Prostate gland (tissue), 2 donors: ENCODE measurements around the gene ZNF511. TPM values are rescaled to one million over a fixed set of nuclear protein-coding genes. Genes with fewer than 3 reads are reported as not detected.

Source experiments
- DNase-seq: peaks from one replicate; pipeline ENCODE4 v3.0.0-alpha.2; 2019; ENCODE audit warnings: low spot score
- H3K27ac ChIP-seq, 2 donors: fragments of 200-600 bp; sonication (generic); 2 replicates each; pipeline ENCODE4 v1.5.1; 2017 to 2019
- H3K27me3 ChIP-seq: fragments of 200-600 bp; sonication (generic); replicated peaks from 2 replicates; pipeline ENCODE4 v1.5.1; 2019; ENCODE audit not compliant: insufficient read depth
- H3K36me3 ChIP-seq, 2 donors: fragments of 200-600 bp; sonication (generic); 1 replicate in 1 of 2; 2 replicates in 1 of 2; pipeline versions ENCODE4 v1.5.1 to v1.8.1; 2017 to 2019
- H3K4me1 ChIP-seq: fragments of 200-600 bp; sonication (generic); replicated peaks from 2 replicates; pipeline ENCODE4 v1.5.1; 2019
- H3K4me3 ChIP-seq, 2 donors: fragments of 200-600 bp; sonication (generic); 2 replicates each; pipeline ENCODE4 v1.5.1; 2017 to 2019
- H3K9me3 ChIP-seq: fragments of 200-600 bp; sonication (generic); 2 replicates; pipeline ENCODE4 v1.5.1; 2017
- CTCF ChIP-seq, 4 experiments: fragments of 200-600 bp in 2 of 4; fragments of 450-650 bp in 2 of 4; sonication (generic) in 2 of 4; IDR thresholded peaks; 1 replicate in 3 of 4; 2 replicates in 1 of 4; pipeline ENCODE4 v1.5.1; 2016 to 2019; ENCODE audit warnings: antibody characterized with exemption in 4 of 4, mild to moderate bottlenecking in 2 of 4, moderate library complexity in 2 of 4
- POLR2A ChIP-seq: fragments of 450-650 bp; IDR thresholded peaks from one replicate; pipeline ENCODE4 v1.6.1; 2016; ENCODE audit warnings: antibody characterized with exemption, mild to moderate bottlenecking
- POLR2AphosphoS5 ChIP-seq: sonication (generic); formaldehyde crosslinking; IDR thresholded peaks from one replicate; pipeline ENCODE4 v1.6.1; 2017; ENCODE audit warnings: antibody characterized with exemption
- WGBS: methylation state at CpG from one replicate; pipeline ENCODE4 v1.1.5; 2018; 5-methylcytosine and 5-hydroxymethylcytosine counted together
- intact Hi-C: fragments of 100-400 bp; cut with DNase I; formaldehyde crosslinking; loops from one replicate; pipeline ENCODE4 v1.14.2; 2022
- total RNA-seq, 2 donors: library from RNA; depleted of rRNA; stranded (reverse); fragments of >200 nt; gene quantifications; one replicate each; pipeline ENCODE4 v1.1.0, GENCODE V29; 2016

The ZNF511 gene
- total RNA-seq, 2 donors from 2014 or later = 52.8 to 57.6 TPM

GRCh38 chr10:133302230-133302629 is 6.5 kb upstream of the ZNF511 start:
- intact Hi-C loops = no loop called here
- WGBS = 94% methylated on average over 14 of the region's 14 CpGs
- no peak for DNase-seq

GRCh38 chr10:133303206-133303605 is 5.5 kb upstream of the ZNF511 start:
- Histone ChIP-seq H3K4me3 (no peak overlapping the region), H3K4me1 (no peaks in the 10 kb centered on the region), H3K27ac (no peak overlapping the region), H3K27me3 (no peaks in the 10 kb centered on the region), H3K9me3 (no peaks in the 10 kb centered on the region), H3K36me3 (peaks cover 6 to 25% of the 10 kb centered on the region in 2 donors)
- WGBS = 77% methylated on average over 10 of the region's 10 CpGs
- intact Hi-C loops = no loop called here
- TF ChIP-seq CTCF (IDR thresholded peaks at IDR 0.05) = no peak
- no peak for TF ChIP-seq POLR2A
- TF ChIP-seq POLR2AphosphoS5 = no peak
- DNase-seq = no peak

More at GRCh38 chr10:133302230-133302629, 6.5 kb upstream of the ZNF511 start:
- Histone ChIP-seq H3K27ac (no peak overlapping the region), H3K9me3 (no peaks in the 10 kb centered on the region), H3K4me3 (no peak overlapping the region), H3K27me3 (no peaks in the 10 kb centered on the region), H3K36me3 (peaks cover 8 to 34% of the 10 kb centered on the region in 2 donors), H3K4me1 (no peaks in the 10 kb centered on the region)
- TF ChIP-seq CTCF (IDR thresholded peaks at IDR 0.05) = no peak
- TF ChIP-seq POLR2A = no peak
- TF ChIP-seq POLR2AphosphoS5 = no peak

- peaks cover 0 to 9% of the 10 kb centered on the region in 2 donors for H3K36me3 ChIP-seq
- H3K27me3 ChIP-seq = no peaks in the 10 kb centered on the region
- intact Hi-C loops = no loop called here
- WGBS = 99% methylated on average over 5 of the region's 5 CpGs
- TF ChIP-seq POLR2AphosphoS5 (no peak), CTCF (IDR thresholded peaks at IDR 0.05) (no peak), POLR2A (no peak)
- H3K4me1 ChIP-seq = peaks cover 6% of the 10 kb centered on the region
- no peak overlapping the region for H3K27ac ChIP-seq
- no peak for DNase-seq
- no peaks in the 10 kb centered on the region for H3K9me3 ChIP-seq
- H3K4me3 ChIP-seq = no peak overlapping the region
Measured at GRCh38 chr10:133306097-133306476, 2.6 kb upstream of the ZNF511 start.

GRCh38 chr10:133306941-133307379 is 1.8 kb upstream of the ZNF511 start:
- H3K4me3 ChIP-seq = no peak overlapping the region
- no peak overlapping the region for H3K27ac ChIP-seq
- peaks cover 0 to 7% of the 10 kb centered on the region in 2 donors for H3K36me3 ChIP-seq
- no peak for DNase-seq
- peaks cover 6% of the 10 kb centered on the region for H3K4me1 ChIP-seq
- TF ChIP-seq POLR2A = no peak
- TF ChIP-seq POLR2AphosphoS5 = no peak
- TF ChIP-seq CTCF (IDR thresholded peaks at IDR 0.05) = no peak
- WGBS = 89% methylated on average over 17 of the region's 17 CpGs
- intact Hi-C loops = no loop called here
- no peaks in the 10 kb centered on the region for H3K27me3 ChIP-seq
- H3K9me3 ChIP-seq = no peaks in the 10 kb centered on the region

GRCh38 chr10:133307776-133308420 is 816 bp upstream of the ZNF511 start:
- TF ChIP-seq POLR2A (no peak), POLR2AphosphoS5 (peak; percentile 68), CTCF (IDR thresholded peaks at IDR 0.05) (peak; percentile 37 to 79 (median 70))
- Histone ChIP-seq H3K36me3 (no peaks in the 10 kb centered on the region), H3K4me1 (peaks cover 6% of the 10 kb centered on the region), H3K9me3 (no peaks in the 10 kb centered on the region), H3K27ac (peak overlapping the region; percentile 96 to 98), H3K4me3 (peak overlapping the region; percentile 70 to 96), H3K27me3 (no peaks in the 10 kb centered on the region)
- DNase-seq = peak; percentile 80
- WGBS = 4% methylated on average over 25 of the region's 25 CpGs
- intact Hi-C loops = no loop called here
